ENCODE results near the gene IL16.

Gene IL16

GRCh38 chr15:81257435-81257834 lies 60.8 kb downstream of the IL16 start:
- no peak for DNase-seq

- DNase-seq, result no peak
Measured at GRCh38 chr15:81258455-81258854, 61.8 kb downstream of the IL16 start.

- no peak for DNase-seq
Measured at GRCh38 chr15:81259760-81260298, 63.1 kb downstream of the IL16 start.

- DNase-seq, result no peak
Measured at GRCh38 chr15:81261172-81261811, 64.6 kb downstream of the IL16 start.

GRCh38 chr15:81263477-81263876 lies 66.8 kb downstream of the IL16 start:
- DNase-seq, result no peak

GRCh38 chr15:81264072-81264857 lies 67.6 kb downstream of the IL16 start:
- DNase-seq, result no peak

GRCh38 chr15:81265256-81265943 lies 68.7 kb downstream of the IL16 start:
- peak; percentile 45 for DNase-seq

- DNase-seq, result peak; percentile 92
Measured at GRCh38 chr15:81265944-81266775, 69.5 kb downstream of the IL16 start.

- no peak for DNase-seq
Measured at GRCh38 chr15:81268340-81268739, 71.7 kb downstream of the IL16 start.

GRCh38 chr15:81268881-81269601 lies 72.4 kb downstream of the IL16 start:
- DNase-seq, result no peak

- DNase-seq, result no peak
Measured at GRCh38 chr15:81270188-81270587, 73.5 kb downstream of the IL16 start.

GRCh38 chr15:81270781-81271491 lies 74.3 kb downstream of the IL16 start:
- DNase-seq, result no peak

GRCh38 chr15:81271761-81272644 lies 75.3 kb downstream of the IL16 start:
- DNase-seq, result peak; percentile 23

- DNase-seq, result no peak
Measured at GRCh38 chr15:81273200-81273599, 76.5 kb downstream of the IL16 start.

- no peak for DNase-seq
Measured at GRCh38 chr15:81273855-81274254, 77.2 kb downstream of the IL16 start.

- DNase-seq, result no peak
Measured at GRCh38 chr15:81274255-81274654, 77.6 kb downstream of the IL16 start.

GRCh38 chr15:81274931-81275707 lies 78.4 kb downstream of the IL16 start:
- DNase-seq, result peak; percentile 77

- DNase-seq, result no peak
Measured at GRCh38 chr15:81275711-81276392, 79.2 kb downstream of the IL16 start.

GRCh38 chr15:81276967-81277366 lies 80.3 kb downstream of the IL16 start:
- DNase-seq, result peak; percentile 7
